ENCODE measurements around the gene ADCY4.

DNA sequence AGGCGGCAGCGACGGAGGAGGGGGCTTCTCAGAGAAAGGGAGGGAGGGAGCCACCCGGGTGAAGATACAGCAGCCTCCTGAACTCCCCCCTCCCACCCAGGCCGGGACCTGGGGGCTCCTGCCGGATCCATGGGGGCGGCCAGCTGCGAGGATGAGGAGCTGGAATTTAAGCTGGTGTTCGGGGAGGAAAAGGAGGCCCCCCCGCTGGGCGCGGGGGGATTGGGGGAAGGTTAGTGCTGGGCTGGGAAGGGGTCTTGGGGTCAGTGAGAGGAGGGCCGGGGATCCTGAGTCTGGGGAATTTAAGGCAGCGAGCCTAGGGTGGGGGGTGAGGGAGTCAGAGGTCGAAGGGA lies 33.3 kb upstream of the ADCY4 start:
- TF ChIP-seq ZNF274 (IDR thresholded peaks at IDR 0.05; ENCODE audit: low read depth, low read length): no peak
- TF ChIP-seq YY1 (IDR thresholded peaks at IDR 0.05; ENCODE audit: insufficient read depth, insufficient read length): no peak

Measured in NT2/D1 (cell line).